GM19240 (cell line): Measurements from ENCODE around the gene MRTFA.
"Not testable (repeated sequence)": the region's sequence is repeated elsewhere in the genome, so short reads cannot be mapped to it uniquely, and the experiment has no call there.

Experiments used
- DNase-seq: peaks from one replicate; pipeline ENCODE4 v3.0.0; 2011; ENCODE audit warnings: low spot score; ENCODE audit not compliant: insufficient read length

The MRTFA gene

GRCh38 chr22:40597526-40598430, 38.7 kb downstream of the MRTFA start:
- no peak for DNase-seq

GRCh38 chr22:40595497-40596234, 40.9 kb downstream of the MRTFA start:
- DNase-seq = no peak

- DNase-seq = no peak
Measured at GRCh38 chr22:40594924-40595323, 41.6 kb downstream of the MRTFA start.

GRCh38 chr22:40594346-40594745, 42.2 kb downstream of the MRTFA start:
- no peak for DNase-seq

- DNase-seq = no peak
Measured at GRCh38 chr22:40593460-40594273, 42.9 kb downstream of the MRTFA start.

GRCh38 chr22:40592352-40593113, 44.0 kb downstream of the MRTFA start:
- DNase-seq = no peak

- DNase-seq = no peak
Measured at GRCh38 chr22:40588726-40589125, 47.8 kb downstream of the MRTFA start.

GRCh38 chr22:40586781-40587180, 49.7 kb downstream of the MRTFA start:
- no peak for DNase-seq

- DNase-seq = no peak
Measured at GRCh38 chr22:40585310-40585751, 51.2 kb downstream of the MRTFA start.

GRCh38 chr22:40584766-40585165, 51.8 kb downstream of the MRTFA start:
- DNase-seq = not testable (repeated sequence)

- no peak for DNase-seq
Measured at GRCh38 chr22:40583053-40583741, 53.3 kb downstream of the MRTFA start.

- no peak for DNase-seq
Measured at GRCh38 chr22:40582063-40582462, 54.5 kb downstream of the MRTFA start.

- DNase-seq = no peak
Measured at GRCh38 chr22:40580631-40581030, 55.9 kb downstream of the MRTFA start.

- DNase-seq = no peak
Measured at GRCh38 chr22:40578171-40578570, 58.3 kb downstream of the MRTFA start.

- no peak for DNase-seq
Measured at GRCh38 chr22:40572976-40573375, 63.5 kb downstream of the MRTFA start.

GRCh38 chr22:40571887-40572286, 64.6 kb downstream of the MRTFA start:
- DNase-seq = no peak

GRCh38 chr22:40567626-40568328, 68.7 kb downstream of the MRTFA start:
- no peak for DNase-seq

- no peak for DNase-seq
Measured at GRCh38 chr22:40567106-40567505, 69.4 kb downstream of the MRTFA start.

GRCh38 chr22:40560994-40561515, 75.5 kb downstream of the MRTFA start:
- DNase-seq = no peak
